Measurements from ENCODE around the gene SYNE3.

SYNE3 gene

DNA sequence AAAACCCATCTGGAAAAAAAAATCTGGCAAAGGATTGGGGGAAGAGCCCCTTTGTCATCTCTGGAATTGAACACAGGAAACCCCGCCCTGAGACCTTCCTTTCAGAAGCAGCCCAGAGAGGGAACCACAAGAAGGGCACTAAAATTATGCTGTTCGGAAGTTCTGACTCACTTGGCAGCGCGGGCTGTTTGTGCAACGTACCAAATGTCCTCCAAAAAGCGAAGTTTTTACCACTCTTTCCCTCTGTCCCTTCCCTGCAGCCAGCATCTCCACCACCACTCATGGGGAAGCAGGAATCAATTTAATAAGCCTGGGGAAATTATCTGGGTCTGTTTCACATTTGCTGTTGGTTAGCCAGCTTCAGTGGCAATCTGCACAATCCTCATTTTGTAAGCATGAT is 3.2 kb upstream of the SYNE3 start:
- H3K4me3 ChIP-seq (replicated peaks; ENCODE audit: low read depth, low read length), result no peak overlapping the region
- peak; percentile 86 for DNase-seq (ENCODE audit: low read depth)
- TF ChIP-seq, protein P1, sequence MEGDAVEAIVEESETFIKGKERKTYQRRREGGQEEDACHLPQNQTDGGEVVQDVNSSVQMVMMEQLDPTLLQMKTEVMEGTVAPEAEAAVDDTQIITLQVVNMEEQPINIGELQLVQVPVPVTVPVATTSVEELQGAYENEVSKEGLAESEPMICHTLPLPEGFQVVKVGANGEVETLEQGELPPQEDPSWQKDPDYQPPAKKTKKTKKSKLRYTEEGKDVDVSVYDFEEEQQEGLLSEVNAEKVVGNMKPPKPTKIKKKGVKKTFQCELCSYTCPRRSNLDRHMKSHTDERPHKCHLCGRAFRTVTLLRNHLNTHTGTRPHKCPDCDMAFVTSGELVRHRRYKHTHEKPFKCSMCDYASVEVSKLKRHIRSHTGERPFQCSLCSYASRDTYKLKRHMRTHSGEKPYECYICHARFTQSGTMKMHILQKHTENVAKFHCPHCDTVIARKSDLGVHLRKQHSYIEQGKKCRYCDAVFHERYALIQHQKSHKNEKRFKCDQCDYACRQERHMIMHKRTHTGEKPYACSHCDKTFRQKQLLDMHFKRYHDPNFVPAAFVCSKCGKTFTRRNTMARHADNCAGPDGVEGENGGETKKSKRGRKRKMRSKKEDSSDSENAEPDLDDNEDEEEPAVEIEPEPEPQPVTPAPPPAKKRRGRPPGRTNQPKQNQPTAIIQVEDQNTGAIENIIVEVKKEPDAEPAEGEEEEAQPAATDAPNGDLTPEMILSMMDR (IDR thresholded peaks at IDR 0.05; ENCODE audit: low read length, missing control alignments), result no peak

DNA sequence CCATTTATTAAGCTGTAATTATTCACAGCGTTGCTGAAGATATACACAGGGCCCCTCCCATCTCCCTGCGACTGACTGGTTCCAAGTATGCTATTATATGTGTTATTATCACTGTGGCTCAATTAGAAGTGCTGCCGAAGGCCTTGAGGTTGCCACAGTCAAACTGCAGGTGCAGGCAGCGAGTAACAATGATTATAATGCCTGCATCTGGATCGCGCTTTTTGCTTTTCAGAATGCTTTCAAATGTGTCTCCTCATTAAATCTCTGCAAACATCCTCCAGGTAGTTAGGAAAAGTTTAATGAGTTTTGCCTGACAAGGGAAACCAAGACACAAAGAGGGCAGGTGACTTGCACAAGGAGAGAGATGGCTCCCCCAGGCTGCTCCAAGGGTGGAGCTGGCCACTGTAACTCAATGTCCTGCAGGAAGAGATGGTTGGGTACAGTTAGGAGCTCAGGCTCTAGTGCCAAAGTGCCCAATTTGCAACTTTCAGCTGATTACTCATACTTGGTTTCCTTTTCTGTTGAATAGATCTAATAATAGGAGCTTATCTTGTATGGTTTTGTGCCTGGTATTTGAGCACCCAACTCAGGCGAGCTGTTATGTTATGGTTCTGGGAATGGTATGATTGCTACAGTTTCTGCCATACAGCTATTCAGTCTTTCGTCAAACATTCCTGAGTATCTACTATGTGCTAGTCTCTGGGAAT is 1.7 kb upstream of the SYNE3 start:
- DNase-seq (ENCODE audit: low read depth), result peak; percentile 81
- TF ChIP-seq, protein P1 (IDR thresholded peaks at IDR 0.05; ENCODE audit: low read length, missing control alignments), result no peak
- H3K4me3 ChIP-seq (replicated peaks; ENCODE audit: low read depth, low read length), result no peak overlapping the region

DNA sequence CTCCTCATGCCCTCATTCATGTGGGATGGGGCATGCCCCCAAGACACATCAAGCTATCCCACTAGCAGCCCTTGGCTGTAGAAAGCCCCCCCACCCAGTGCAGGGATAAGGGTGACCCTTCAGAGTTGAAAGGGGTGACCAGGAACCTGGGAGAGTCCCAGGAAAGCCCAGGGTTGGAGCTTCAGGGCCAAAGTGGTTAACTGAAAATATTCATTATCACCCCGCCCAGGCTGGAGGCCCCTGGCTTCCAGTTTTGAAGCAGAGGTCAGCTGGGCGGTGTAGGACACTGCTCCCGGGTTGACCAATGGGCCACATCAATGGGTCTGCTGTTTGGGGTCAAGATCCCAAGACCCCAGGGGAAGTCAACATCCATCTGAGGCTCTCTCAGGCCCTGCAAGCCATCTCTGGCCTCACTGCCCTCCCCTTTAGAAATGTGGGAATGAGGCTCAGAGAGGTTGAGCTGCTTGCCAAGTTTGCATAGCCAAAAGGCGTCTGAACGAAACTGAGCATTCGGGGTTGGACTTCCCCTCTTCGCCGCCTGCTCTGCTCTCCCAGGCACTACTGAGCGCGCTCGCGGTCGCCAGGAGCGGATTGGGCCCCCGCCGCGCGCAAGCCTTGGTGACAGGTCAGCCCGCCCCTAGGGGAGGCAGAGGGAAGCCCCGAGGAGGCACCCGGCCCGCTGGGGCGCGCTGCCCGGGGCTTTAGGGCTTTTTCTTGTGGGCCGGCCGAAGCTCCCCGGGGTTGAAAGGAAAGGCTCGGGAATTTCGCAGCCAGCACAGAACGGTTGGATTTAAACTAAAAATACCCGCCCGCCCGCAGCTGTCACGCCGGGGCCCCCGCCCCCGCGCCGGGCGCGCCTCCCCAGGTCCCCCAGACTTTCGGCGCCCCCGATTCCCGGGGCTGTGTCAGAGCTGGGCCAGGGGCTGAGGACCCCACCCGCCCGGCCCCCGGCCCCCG is 576 bp downstream of the SYNE3 start:
- DNase-seq (ENCODE audit: low read depth), result peak; percentile 39
- peak overlapping the region; percentile 59 for H3K4me3 ChIP-seq (replicated peaks; ENCODE audit: low read depth, low read length)

DNA sequence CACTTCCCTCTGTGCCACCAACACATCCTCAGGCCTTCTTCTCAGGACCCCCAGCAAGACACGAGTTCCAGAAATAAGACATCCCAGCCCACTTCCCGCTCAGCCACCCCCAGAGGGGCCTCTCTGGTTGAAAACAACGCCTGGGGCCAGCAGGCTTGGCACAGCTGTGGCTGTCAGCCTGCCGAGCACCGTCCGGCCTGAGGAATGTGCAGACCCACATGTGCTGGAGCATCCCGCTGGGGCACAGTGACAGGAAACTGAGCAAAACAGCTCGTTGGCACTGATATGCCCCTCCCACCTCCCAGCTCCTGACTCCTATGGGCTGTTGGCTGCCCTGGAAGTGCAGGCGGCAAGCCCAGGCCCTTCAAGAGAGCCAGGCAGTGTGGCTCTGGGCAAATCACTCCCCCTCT is 1.4 kb downstream of the SYNE3 start:
- peak overlapping the region; percentile 59 for H3K4me3 ChIP-seq (replicated peaks; ENCODE audit: low read depth, low read length)
- TF ChIP-seq, protein P1 (IDR thresholded peaks at IDR 0.05; ENCODE audit: low read length, missing control alignments), result no peak
- peak; percentile 48 for DNase-seq (ENCODE audit: low read depth)

More for the DNA sequence above, 576 bp downstream of the SYNE3 start:
- TF ChIP-seq, protein P1 (IDR thresholded peaks at IDR 0.05; ENCODE audit: low read length, missing control alignments), result peak; percentile 10

DNA sequence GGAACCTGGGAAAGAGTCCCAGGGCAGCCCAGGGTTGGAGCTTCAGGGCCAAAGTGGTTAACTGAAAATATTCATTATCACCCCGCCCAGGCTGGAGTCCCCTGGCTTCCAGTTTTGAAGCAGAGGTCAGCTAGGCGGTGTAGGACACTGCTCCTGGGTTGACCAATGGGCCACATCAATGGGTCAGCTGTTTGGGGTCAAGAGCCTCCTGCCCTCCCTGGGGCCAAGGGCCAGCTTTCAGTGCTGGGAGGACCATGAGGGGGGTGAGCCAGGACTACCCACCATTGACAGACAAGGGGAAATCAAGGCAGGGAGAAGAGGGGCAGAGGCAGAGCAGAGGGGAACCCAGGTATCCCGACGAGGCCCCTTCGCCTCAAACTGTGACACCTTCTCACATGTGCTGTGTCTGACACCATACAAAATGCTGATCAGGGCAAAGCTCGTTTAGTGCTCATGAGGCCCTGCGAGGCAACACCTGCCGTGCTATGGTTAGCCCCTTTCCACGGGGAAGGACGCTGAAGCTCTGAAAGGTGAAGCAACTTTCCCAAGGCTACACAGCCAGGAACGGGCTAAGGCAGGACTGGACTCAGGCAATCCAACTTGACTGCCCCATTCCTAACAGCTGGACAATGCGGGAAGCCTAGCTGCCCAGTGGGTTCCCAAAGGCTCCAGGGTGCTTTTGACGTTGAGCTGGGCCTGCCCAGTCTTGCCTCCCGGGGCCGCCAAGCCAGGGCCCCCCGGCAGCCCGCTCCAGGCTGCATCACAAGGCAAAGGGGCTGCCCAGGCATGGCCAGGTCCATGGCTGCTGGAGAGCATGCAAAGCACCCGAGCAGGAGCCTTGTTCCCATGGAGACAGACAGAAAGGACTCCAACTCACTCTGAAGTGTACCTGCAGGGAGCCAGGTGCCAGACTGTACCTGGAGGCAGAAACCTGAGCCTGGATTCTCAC is 2.0 kb downstream of the SYNE3 start:
- H3K4me3 ChIP-seq (replicated peaks; ENCODE audit: low read depth, low read length), result no peak overlapping the region
- TF ChIP-seq, protein P1 (IDR thresholded peaks at IDR 0.05; ENCODE audit: low read length, missing control alignments), result no peak
- DNase-seq (ENCODE audit: low read depth), result no peak

DNA sequence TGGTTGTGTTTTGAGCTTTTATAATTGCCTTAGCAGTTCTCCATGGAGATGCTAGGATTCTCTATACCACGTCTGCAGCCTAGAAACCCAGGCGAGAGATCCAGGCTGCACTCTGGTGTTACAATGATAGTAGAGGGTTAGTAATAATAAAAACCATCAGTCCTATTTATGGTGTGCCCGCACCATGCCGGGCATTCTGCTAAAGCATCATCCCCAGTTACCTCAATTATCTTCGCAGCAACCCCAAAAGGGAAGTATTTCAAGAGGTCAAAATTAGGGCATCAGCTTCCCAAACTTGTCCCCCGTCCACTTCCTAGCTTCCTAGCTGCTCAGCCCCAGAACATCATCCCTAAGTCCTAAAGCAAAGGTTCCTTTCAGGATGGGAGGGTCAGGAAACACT is 3.2 kb downstream of the SYNE3 start:
- H3K4me3 ChIP-seq (replicated peaks; ENCODE audit: low read depth, low read length), result no peak overlapping the region
- TF ChIP-seq, protein P1 (IDR thresholded peaks at IDR 0.05; ENCODE audit: low read length, missing control alignments), result no peak

More for the DNA sequence above, 3.2 kb downstream of the SYNE3 start:
- DNase-seq (ENCODE audit: low read depth), result no peak
